SK-N-MC (cell line): ENCODE measurements around the gene PRCP.
A peak's percentile ranks its signal among the peaks of the same experiment; 100 is the strongest.

Source experiments
- DNase-seq: peaks from one replicate; pipeline ENCODE4 v3.0.0-alpha.2; 2011; ENCODE audit warnings: low read depth, low spot score
- H3K27ac ChIP-seq: fragments of 200-600 bp; sonication (generic); 2 replicates; pipeline ENCODE4 v1.5.1; 2016; ENCODE audit warnings: mixed run types
- H3K36me3 ChIP-seq: fragments of 200-600 bp; sonication (generic); 2 replicates; pipeline ENCODE4 v1.6.1; 2017; ENCODE audit warnings: antibody characterized with exemption, low read length, mixed read lengths; ENCODE audit not compliant: insufficient read depth
- H3K4me3 ChIP-seq: fragments of 200-600 bp; sonication (generic); 2 replicates; pipeline ENCODE4 v1.5.1; 2016
- H3K9ac ChIP-seq: fragments of 200-600 bp; sonication (generic); 2 replicates; pipeline ENCODE4 v1.8.0; 2017; ENCODE audit warnings: mixed run types, mixed read lengths; ENCODE audit not compliant: insufficient read length
- H3K9me3 ChIP-seq: fragments of 200-600 bp; sonication (generic); 2 replicates; pipeline ENCODE4 v1.6.1; 2017; ENCODE audit warnings: low read depth, mild to moderate bottlenecking, antibody characterized with exemption, low read length, moderate library complexity, mixed read lengths
- EZH2 ChIP-seq: fragments of 200-600 bp; sonication (generic); IDR thresholded peaks from one replicate; pipeline ENCODE4 v1.6.1; 2017; ENCODE audit warnings: antibody characterized with exemption
- FOXP2 ChIP-seq: optimal IDR thresholded peaks from 2 replicates; pipeline ENCODE3; 2011; ENCODE audit warnings: mild to moderate bottlenecking, moderate library complexity; ENCODE audit not compliant: insufficient read depth; ENCODE audit errors: extremely low read length, control extremely low read depth
- POLR2AphosphoS5 ChIP-seq: IDR thresholded peaks from 2 replicates; pipeline ENCODE4 v1.6.1; 2012; ENCODE audit warnings: mild to moderate bottlenecking, low read depth, low read length, borderline replicate concordance

The PRCP gene

GRCh38 chr11:82890002-82890341, 10.3 kb downstream of the PRCP start:
- no peaks in the 10 kb centered on the region; the same call in 1 of the 2 replicates for H3K36me3 ChIP-seq
- DNase-seq = no peak
- peak overlapping the region; percentile 39; the same call in 1 of the 2 replicates for H3K27ac ChIP-seq
- no peak overlapping the region for H3K9ac ChIP-seq
- no peak overlapping the region for H3K4me3 ChIP-seq
- TF ChIP-seq EZH2 = no peak
- TF ChIP-seq POLR2AphosphoS5 = no peak
- TF ChIP-seq FOXP2 = no peak
- no peaks in the 10 kb centered on the region for H3K9me3 ChIP-seq

GRCh38 chr11:82889133-82890001, 10.9 kb downstream of the PRCP start:
- H3K27ac ChIP-seq = peak overlapping the region; percentile 23; the same call in 1 of the 2 replicates
- DNase-seq = no peak
- no peak overlapping the region for H3K9ac ChIP-seq
- H3K9me3 ChIP-seq = no peaks in the 10 kb centered on the region
- H3K4me3 ChIP-seq = no peak overlapping the region
- H3K36me3 ChIP-seq = no peaks in the 10 kb centered on the region; the same call in 1 of the 2 replicates
- TF ChIP-seq FOXP2 (no peak), POLR2AphosphoS5 (no peak), EZH2 (no peak)

- H3K27ac ChIP-seq = no peak overlapping the region
- no peak overlapping the region for H3K4me3 ChIP-seq
- no peaks in the 10 kb centered on the region for H3K9me3 ChIP-seq
- peaks cover 7% of the 10 kb centered on the region; the same call in 1 of the 2 replicates for H3K36me3 ChIP-seq
- H3K9ac ChIP-seq = no peak overlapping the region
- no peak for TF ChIP-seq FOXP2
- no peak for TF ChIP-seq POLR2AphosphoS5
- TF ChIP-seq EZH2 = no peak
- no peak for DNase-seq
These were observed 16.4 kb downstream of the PRCP start for GRCh38 chr11:82883853-82884252.

GRCh38 chr11:82874646-82875523, 25.3 kb downstream of the PRCP start:
- DNase-seq = no peak
- Histone ChIP-seq H3K9ac (no peak overlapping the region), H3K4me3 (no peak overlapping the region), H3K36me3 (no peaks in the 10 kb centered on the region; the same call in 1 of the 2 replicates), H3K27ac (no peak overlapping the region), H3K9me3 (no peaks in the 10 kb centered on the region)
- TF ChIP-seq EZH2 (no peak), POLR2AphosphoS5 (no peak), FOXP2 (no peak)

GRCh38 chr11:82873919-82874333, 26.3 kb downstream of the PRCP start:
- peak overlapping the region; percentile 78 for H3K27ac ChIP-seq
- H3K36me3 ChIP-seq = no peaks in the 10 kb centered on the region
- H3K9ac ChIP-seq = no peak overlapping the region
- H3K9me3 ChIP-seq = no peaks in the 10 kb centered on the region
- TF ChIP-seq EZH2 (no peak), FOXP2 (no peak), POLR2AphosphoS5 (no peak)
- H3K4me3 ChIP-seq = no peak overlapping the region
- no peak for DNase-seq

- no peaks in the 10 kb centered on the region for H3K36me3 ChIP-seq
- H3K27ac ChIP-seq = peak overlapping the region; percentile 78
- H3K9me3 ChIP-seq = no peaks in the 10 kb centered on the region
- DNase-seq = no peak
- no peak overlapping the region for H3K4me3 ChIP-seq
- no peak overlapping the region for H3K9ac ChIP-seq
- TF ChIP-seq FOXP2 = no peak
- TF ChIP-seq EZH2 = no peak
- TF ChIP-seq POLR2AphosphoS5 = no peak
These were observed 27.7 kb downstream of the PRCP start for GRCh38 chr11:82872377-82873150.

GRCh38 chr11:82871646-82872045, 28.6 kb downstream of the PRCP start:
- no peaks in the 10 kb centered on the region for H3K36me3 ChIP-seq
- H3K27ac ChIP-seq = 0 out of 2 replicates have a peak overlapping the region, but pooled peaks have one; percentile 2
- no peak for DNase-seq
- no peak overlapping the region for H3K4me3 ChIP-seq
- H3K9me3 ChIP-seq = no peaks in the 10 kb centered on the region
- TF ChIP-seq EZH2 = no peak
- no peak for TF ChIP-seq POLR2AphosphoS5
- no peak for TF ChIP-seq FOXP2
- H3K9ac ChIP-seq = no peak overlapping the region
